Keratinocyte (primary cell): ENCODE results near the gene FOXP2.
"Not testable (repeated sequence)": the region's sequence is repeated elsewhere in the genome, so short reads cannot be mapped to it uniquely, and the experiment has no call there.

Source experiments
- CTCF ChIP-seq, 3 experiments: IDR thresholded peaks in 1 of 3; conservative IDR thresholded peaks in 1 of 3; optimal IDR thresholded peaks in 1 of 3; 2 replicates in 2 of 3; 3 replicates in 1 of 3; pipeline versions ENCODE3 to v1.5.1; 2011; ENCODE audit warnings: low read length in 3 of 3, mild to moderate bottlenecking in 3 of 3, moderate library complexity in 2 of 3, control low read depth in 1 of 3, inconsistent platforms in 1 of 3; ENCODE audit not compliant: insufficient read depth in 2 of 3; ENCODE audit errors: extremely low read depth in 1 of 3
- EZH2 ChIP-seq: IDR thresholded peaks from one replicate; pipeline ENCODE4 v1.6.1; 2012; ENCODE audit warnings: inconsistent platforms, mild to moderate bottlenecking, low read length, moderate library complexity

DNA sequence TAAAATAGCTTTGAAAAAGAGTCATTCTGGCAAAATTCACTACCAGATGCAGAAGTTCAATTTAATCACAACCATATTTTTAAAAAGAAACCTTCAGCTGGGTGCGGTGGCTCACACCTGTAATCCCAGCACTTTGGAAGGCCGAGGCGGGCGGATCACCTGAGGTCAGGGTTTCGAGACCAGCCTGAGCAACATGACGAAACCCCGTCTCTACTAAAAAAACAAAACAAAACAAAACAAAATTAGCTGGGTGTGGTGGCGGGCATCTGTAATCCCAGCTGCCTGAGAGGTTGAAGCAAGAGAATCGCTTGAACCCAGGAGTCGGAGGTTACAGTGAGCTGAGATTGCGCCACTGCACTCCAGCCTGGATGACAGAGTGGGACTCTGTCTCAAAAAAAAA lies 194.2 kb downstream of the FOXP2 start:
- not testable (repeated sequence) for TF ChIP-seq CTCF (optimal IDR thresholded peaks at IDR 0.05 in 1 of 3, IDR thresholded peaks at IDR 0.05 in 1 of 3, conservative IDR thresholded peaks at IDR 0.05 in 1 of 3; ENCODE audit: extremely low read depth in 1 of 3, insufficient read depth in 2 of 3, low read length in 3 of 3); EZH2
